ENCODE measurements around the gene PAX2.

- TF ChIP-seq, protein P1, sequence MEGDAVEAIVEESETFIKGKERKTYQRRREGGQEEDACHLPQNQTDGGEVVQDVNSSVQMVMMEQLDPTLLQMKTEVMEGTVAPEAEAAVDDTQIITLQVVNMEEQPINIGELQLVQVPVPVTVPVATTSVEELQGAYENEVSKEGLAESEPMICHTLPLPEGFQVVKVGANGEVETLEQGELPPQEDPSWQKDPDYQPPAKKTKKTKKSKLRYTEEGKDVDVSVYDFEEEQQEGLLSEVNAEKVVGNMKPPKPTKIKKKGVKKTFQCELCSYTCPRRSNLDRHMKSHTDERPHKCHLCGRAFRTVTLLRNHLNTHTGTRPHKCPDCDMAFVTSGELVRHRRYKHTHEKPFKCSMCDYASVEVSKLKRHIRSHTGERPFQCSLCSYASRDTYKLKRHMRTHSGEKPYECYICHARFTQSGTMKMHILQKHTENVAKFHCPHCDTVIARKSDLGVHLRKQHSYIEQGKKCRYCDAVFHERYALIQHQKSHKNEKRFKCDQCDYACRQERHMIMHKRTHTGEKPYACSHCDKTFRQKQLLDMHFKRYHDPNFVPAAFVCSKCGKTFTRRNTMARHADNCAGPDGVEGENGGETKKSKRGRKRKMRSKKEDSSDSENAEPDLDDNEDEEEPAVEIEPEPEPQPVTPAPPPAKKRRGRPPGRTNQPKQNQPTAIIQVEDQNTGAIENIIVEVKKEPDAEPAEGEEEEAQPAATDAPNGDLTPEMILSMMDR (IDR thresholded peaks at IDR 0.05; ENCODE audit: poor library complexity) = no peak
- TF ChIP-seq EZH2 (IDR thresholded peaks at IDR 0.05; ENCODE audit: borderline replicate concordance) = no peak
Observed at GRCh38 chr10:100858747-100859483, 113.5 kb downstream of the PAX2 start.

Measured in hepatocyte (in vitro differentiated cells).